Smooth muscle cell (in vitro differentiated cells): Measurements from ENCODE around the gene SPEF2. TPM values are rescaled to one million over a fixed set of nuclear protein-coding genes. Genes with fewer than 3 reads are reported as not detected.
A peak's percentile ranks its signal among the peaks of the same experiment; 100 is the strongest.

Experiments used
- DNase-seq: peaks from one replicate; lab custom pipeline; 2025; ENCODE audit not compliant: unreplicated experiment; lab: John Stamatoyannopoulos, UW
- H2AFZ ChIP-seq: fragments of 200-600 bp; sonication (generic); 2 replicates; pipeline ENCODE4 v1.6.0; 2016; ENCODE audit warnings: antibody characterized with exemption, low read depth, mild to moderate bottlenecking
- H3F3A ChIP-seq: fragments of 200-600 bp; sonication (generic); 2 replicates; pipeline ENCODE4 v1.6.0; 2017; ENCODE audit warnings: antibody characterized with exemption, low read depth
- H3K27ac ChIP-seq: fragments of 200-600 bp; sonication (generic); 2 replicates; pipeline ENCODE4 v1.5.1; 2016; ENCODE audit warnings: low read depth, mild to moderate bottlenecking
- H3K27me3 ChIP-seq: fragments of 200-600 bp; sonication (generic); 2 replicates; pipeline ENCODE4 v1.6.1; 2016; ENCODE audit warnings: low read depth, mild to moderate bottlenecking
- H3K36me3 ChIP-seq: fragments of 200-600 bp; sonication (generic); 2 replicates; pipeline ENCODE4 v1.5.1; 2016; ENCODE audit warnings: low read depth
- H3K4me1 ChIP-seq: fragments of 200-600 bp; sonication (generic); 2 replicates; pipeline ENCODE4 v1.5.1; 2016; ENCODE audit warnings: low read depth
- H3K4me2 ChIP-seq: fragments of 200-600 bp; sonication (generic); 2 replicates; pipeline ENCODE4 v1.6.0; 2016; ENCODE audit warnings: mild to moderate bottlenecking
- H3K4me3 ChIP-seq: fragments of 200-600 bp; sonication (generic); 2 replicates; pipeline ENCODE4 v1.5.1; 2016; ENCODE audit warnings: mild to moderate bottlenecking
- H3K79me2 ChIP-seq: fragments of 200-600 bp; sonication (generic); 2 replicates; pipeline ENCODE4 v1.6.0; 2016; ENCODE audit warnings: low read depth, mild to moderate bottlenecking
- H3K9ac ChIP-seq: fragments of 200-600 bp; sonication (generic); 2 replicates; pipeline ENCODE4 v1.6.0; 2016; ENCODE audit warnings: low read depth
- H3K9me3 ChIP-seq: fragments of 200-600 bp; sonication (generic); replicated peaks from 2 replicates; pipeline ENCODE4 v1.5.1; 2016; ENCODE audit warnings: low read depth
- H4K20me1 ChIP-seq: fragments of 200-600 bp; sonication (generic); 2 replicates; pipeline ENCODE4 v1.6.0; 2016; ENCODE audit warnings: low read depth
- CTCF ChIP-seq: fragments of 200-600 bp; sonication (generic); IDR thresholded peaks from 2 replicates; pipeline ENCODE4 v1.5.1; 2017; ENCODE audit warnings: borderline replicate concordance, mild to moderate bottlenecking, antibody characterized with exemption; ENCODE audit not compliant: insufficient read depth, poor library complexity, severe bottlenecking
- WGBS: methylation state at CpG from one replicate; pipeline ENCODE4 v1.1.7; 2016; ENCODE audit warnings: low lambda C conversion rate; 5-methylcytosine and 5-hydroxymethylcytosine counted together
- polyA plus RNA-seq: library from polyadenylated mRNA; unstranded; fragments of >200 nt; fragmentation: Nextera tagmentation; extraction: Ambion mirVana; gene quantifications from 2 replicates; pipeline ENCODE4 v1.2.1, GENCODE V29; 2016
- total RNA-seq: library from RNA; depleted of rRNA; stranded (reverse); fragments of >200 nt; gene quantifications from 2 replicates; pipeline ENCODE4 v1.2.3, GENCODE V29; 2014

Gene SPEF2
- total and polyA plus RNA-seq, 2 experiments from 2014 or later: 3.1 to 4.8 TPM

DNA sequence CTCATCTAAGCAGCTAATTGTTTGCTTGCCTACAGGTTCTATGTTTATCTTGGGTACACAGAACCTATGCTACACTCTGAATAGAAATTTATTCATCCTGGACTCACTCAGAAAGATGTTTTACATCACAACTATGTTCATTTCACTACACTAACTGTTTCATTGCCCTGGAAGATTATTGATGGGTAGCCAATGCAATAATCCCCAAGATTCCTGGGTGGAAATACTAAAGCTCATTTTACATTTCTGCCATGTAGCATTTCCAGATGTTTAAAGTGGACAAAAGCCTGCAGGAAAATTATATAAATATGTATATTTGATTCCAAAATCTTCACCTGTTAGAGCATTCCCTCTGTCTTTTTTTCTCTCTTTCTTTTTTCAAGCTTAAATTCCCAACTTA is 187.2 kb downstream of the SPEF2 start:
- Histone ChIP-seq H3K4me1 (no peaks in the 10 kb centered on the region), H3K4me2 (no peak overlapping the region), H3K9ac (no peak overlapping the region), H3F3A (no peaks in the 10 kb centered on the region), H3K36me3 (no peaks in the 10 kb centered on the region), H3K27ac (no peak overlapping the region), H3K79me2 (no peaks in the 10 kb centered on the region), H3K27me3 (no peaks in the 10 kb centered on the region), H4K20me1 (no peaks in the 10 kb centered on the region), H3K9me3 (no peaks in the 10 kb centered on the region), H2AFZ (no peak overlapping the region), H3K4me3 (no peak overlapping the region)
- DNase-seq: no peak
- TF ChIP-seq CTCF: no peak

DNA sequence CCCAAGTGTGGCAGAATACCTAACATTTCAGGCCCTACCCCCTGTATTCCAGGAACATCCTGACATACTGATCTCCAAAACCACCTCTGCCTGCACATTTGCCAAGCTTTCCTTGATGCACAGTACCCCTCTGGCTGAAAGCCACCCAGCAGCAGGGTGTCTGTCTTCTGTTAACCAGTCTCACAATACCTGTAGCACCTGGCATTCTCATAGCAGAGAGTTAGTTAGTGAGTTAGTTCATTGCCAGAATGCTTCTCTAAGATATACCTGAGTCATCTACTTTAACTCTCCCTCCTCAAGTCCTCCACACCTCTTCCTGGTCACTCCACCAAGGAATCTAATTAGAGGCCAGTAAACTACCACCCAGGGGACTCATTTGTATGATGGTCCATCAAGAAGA is 192.9 kb downstream of the SPEF2 start:
- TF ChIP-seq CTCF: no peak
- Histone ChIP-seq H3F3A (no peaks in the 10 kb centered on the region), H3K27me3 (no peaks in the 10 kb centered on the region), H3K4me1 (no peaks in the 10 kb centered on the region), H3K9ac (no peak overlapping the region), H3K9me3 (no peaks in the 10 kb centered on the region), H3K4me3 (no peak overlapping the region), H2AFZ (no peak overlapping the region), H3K79me2 (no peaks in the 10 kb centered on the region), H3K4me2 (no peak overlapping the region), H3K27ac (peak overlapping the region; percentile 9), H3K36me3 (no peaks in the 10 kb centered on the region), H4K20me1 (no peaks in the 10 kb centered on the region)
- DNase-seq: no peak

GRCh38 chr5:35811108-35811741 is 193.6 kb downstream of the SPEF2 start:
- Histone ChIP-seq H3F3A (no peaks in the 10 kb centered on the region), H3K79me2 (no peaks in the 10 kb centered on the region), H3K27ac (peak overlapping the region; percentile 9), H4K20me1 (no peaks in the 10 kb centered on the region), H3K36me3 (no peaks in the 10 kb centered on the region), H3K9me3 (no peaks in the 10 kb centered on the region), H3K4me1 (no peaks in the 10 kb centered on the region), H3K4me3 (no peak overlapping the region), H3K4me2 (no peak overlapping the region), H3K9ac (no peak overlapping the region), H2AFZ (no peak overlapping the region), H3K27me3 (no peaks in the 10 kb centered on the region)
- no peak for DNase-seq
- 78% methylated on average over 3 of the region's 3 CpGs for WGBS
- no peak for TF ChIP-seq CTCF

DNA sequence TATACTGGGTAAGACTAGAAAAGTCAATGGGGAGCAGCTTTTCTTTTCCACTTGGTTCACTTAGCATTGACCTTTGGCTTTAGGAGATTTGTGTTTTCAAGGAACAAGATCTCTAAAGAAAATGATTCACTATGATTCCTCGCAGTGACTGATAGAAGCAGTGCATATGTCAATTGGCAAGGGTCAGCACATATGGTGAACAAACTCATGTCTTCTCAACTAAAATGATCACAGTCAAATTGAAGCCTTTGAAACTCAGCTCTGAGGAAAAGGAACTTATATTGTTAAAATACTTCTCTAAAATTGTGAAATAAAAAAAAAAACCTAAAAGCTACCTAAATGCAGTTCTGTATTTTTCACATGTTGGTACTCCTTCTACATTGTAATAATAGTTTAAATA is 195.9 kb downstream of the SPEF2 start:
- no peaks in the 10 kb centered on the region for H4K20me1 ChIP-seq
- H3K4me1 ChIP-seq: no peaks in the 10 kb centered on the region
- no peak overlapping the region for H3K4me3 ChIP-seq
- no peak overlapping the region for H3K9ac ChIP-seq
- H3K4me2 ChIP-seq: no peak overlapping the region
- no peak for DNase-seq
- H3K27ac ChIP-seq: no peak overlapping the region
- no peak for TF ChIP-seq CTCF
- no peaks in the 10 kb centered on the region for H3K79me2 ChIP-seq
- no peaks in the 10 kb centered on the region for H3K9me3 ChIP-seq
- no peaks in the 10 kb centered on the region for H3K27me3 ChIP-seq
- H3K36me3 ChIP-seq: no peaks in the 10 kb centered on the region
- H3F3A ChIP-seq: no peaks in the 10 kb centered on the region
- 81% methylated on average over 1 of the region's 1 CpG for WGBS
- no peak overlapping the region for H2AFZ ChIP-seq
